ENCODE measurements around the gene PDGFRB.

Gene PDGFRB

DNA sequence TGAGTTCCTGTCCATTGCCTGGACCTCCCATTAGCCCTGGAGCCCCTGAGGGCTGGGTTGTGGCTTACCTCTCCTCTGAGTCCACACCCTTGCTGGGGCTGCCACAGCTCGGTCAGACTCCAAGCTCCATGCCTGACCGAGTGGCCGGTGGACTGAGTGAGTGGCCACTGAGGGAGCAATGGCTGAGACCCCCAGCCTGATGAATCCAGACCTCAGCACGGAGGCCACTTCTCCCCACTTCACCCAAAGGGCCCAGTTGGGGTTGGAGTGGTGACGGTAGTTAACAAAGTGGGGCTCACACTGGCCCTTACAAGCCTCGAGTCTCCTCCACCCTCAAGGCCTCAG, 28.8 kb downstream of the PDGFRB start:
- DNase-seq = no peak

DNA sequence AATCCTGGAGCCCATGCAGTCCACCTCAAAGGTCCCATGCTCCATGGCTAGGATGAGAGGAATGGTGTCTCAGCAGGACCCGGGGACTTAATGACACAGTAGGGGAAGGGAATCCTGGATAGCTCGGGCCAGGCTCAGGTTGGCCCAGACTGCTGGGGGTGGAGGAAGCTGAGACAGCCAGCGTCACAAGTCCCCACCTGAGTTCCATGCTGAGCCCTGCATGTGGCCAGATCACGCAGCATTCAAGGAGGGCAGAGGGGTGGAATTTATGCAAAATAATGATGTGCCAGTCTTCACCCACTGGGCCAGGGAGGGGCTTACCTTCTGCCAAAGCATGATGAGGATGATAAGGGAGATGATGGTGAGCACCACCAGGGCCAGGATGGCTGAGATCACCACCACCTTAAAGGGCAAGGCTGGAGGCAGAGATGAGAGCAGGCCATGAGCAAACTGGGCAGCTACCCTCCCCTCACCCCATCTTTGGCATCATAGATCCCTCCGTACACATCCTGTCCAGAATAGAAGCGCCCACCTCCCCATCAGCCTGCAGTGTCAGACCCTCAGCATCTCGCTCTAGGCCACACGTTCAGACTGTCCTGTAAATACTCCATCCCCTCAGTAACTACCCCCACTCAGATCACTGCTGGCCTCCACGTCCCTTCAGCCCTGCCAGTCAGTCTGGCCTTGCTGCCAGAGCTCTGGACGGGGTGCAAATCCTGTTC, 29.3 kb downstream of the PDGFRB start:
- DNase-seq = no peak

DNA sequence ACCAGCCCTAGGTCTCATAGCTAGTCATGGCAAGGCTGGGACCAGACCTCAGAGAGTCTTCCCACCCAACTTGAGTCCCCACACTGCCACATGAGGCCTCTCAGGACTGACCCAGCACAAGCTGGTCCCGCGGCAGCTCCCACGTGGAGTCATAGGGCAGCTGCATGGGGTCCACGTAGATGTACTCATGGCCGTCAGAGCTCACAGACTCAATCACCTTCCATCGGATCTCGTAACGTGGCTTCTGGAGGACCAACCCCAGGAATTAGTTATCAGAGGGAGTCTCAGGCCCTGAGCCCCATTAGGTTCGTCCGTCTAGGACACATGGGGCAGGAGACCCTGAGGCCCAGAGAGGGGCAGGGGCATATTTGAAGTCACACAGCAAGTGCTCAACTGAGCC, 30.3 kb downstream of the PDGFRB start:
- no peak for DNase-seq

DNA sequence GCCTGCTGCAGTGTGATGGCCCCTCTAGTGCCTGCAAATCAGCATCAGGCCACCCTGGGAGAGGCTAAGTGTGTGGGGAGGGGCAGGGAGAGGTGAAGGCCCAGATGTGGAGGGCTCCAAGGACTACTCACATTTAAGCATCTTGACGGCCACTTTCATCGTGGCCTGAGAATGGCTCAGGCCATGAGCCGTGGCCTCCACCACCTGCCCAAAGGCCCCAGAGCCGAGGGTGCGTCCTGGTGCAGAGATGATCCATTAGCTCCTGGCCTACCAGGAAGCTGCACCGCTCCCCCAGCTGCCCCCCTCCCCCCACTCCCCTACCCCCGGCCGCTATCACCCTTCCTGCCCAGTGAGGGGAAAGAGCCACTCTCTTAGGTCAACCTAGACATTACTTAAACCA, 31.0 kb downstream of the PDGFRB start:
- DNase-seq = no peak

DNA sequence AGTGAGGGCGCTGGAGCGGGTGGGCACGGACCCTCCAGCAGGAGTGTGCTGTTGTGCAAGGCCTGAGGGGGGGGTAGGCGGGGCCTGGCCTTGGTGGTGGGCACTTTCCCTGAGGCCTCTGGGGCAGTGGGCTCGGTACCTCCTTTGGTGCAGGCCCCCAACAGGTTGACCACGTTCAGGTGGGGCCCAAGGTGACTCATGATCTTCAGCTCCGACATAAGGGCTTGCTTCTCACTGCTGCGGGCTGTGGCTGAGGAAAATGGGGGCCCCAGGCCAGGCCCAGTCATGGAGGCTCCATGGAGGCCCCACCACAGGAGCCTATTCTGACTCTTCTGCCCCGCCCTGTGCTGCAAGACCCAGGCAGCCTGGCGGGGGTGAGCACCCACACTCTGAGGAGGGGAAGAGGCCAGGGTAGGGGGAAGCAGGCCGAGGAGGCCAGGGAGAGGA, 31.5 kb downstream of the PDGFRB start:
- DNase-seq = no peak

DNA sequence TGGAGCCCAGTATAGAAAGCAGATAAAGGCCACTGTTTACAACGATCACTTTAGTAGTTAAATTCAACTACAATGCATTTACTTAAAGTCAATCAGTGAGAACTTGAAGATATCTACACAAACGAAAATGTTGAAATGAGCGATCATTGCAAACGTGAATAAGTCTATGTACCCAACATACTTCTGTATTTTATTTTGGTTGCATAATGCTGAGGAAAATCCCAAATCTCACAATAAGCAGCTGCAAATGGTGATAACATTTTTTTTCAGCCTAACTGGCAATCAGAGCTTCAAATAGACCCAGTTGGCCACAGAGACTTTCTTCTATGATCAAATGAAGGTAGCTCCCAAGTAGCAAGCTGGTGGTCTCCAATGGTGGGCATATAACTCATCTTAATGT, 32.1 kb downstream of the PDGFRB start:
- DNase-seq = no peak

DNA sequence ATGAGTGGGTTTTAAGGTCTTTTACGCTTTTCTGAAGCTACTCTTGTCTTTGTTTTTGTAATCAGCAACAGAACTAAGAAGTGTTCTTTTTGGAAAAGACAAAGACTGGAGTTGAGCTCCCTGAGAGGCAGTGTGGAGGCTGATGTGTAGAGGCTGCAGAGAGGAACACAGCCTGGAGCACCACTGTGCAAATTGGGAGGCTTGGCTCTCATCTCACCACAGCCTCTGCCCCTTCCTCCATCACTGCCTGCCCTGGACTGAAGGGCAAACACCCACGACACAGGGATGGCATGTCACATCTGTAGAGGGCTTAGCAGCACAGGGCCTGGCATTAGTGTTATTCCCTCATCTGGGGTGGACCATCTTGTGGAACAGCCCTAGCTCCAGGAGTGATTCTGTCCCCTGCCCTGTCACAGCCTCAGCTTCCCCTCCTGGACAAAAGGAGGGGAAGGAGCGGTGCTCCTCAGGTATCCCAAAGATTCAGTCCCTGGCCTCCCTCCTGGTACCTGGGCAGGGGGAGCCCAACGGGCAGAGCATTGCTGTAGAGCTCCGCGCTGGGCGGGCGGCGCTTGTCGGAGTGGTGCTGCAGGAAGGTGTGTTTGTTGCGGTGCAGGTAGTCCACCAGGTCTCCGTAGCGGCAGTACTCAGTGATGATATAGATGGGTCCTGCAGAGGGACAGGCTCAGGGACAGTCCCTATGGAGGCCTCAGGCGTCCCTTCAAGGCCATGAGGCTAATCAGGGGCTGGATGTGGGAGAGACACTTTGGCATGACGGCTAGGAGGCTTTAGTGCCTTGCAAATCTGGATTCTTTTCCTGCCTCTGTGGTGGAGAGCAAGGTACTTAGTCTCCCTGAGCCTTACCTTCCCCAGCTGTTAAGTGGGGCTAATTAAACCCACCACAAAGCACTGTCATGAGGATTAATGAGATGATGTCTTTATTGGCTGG, 32.8 kb downstream of the PDGFRB start:
- DNase-seq = no peak

DNA sequence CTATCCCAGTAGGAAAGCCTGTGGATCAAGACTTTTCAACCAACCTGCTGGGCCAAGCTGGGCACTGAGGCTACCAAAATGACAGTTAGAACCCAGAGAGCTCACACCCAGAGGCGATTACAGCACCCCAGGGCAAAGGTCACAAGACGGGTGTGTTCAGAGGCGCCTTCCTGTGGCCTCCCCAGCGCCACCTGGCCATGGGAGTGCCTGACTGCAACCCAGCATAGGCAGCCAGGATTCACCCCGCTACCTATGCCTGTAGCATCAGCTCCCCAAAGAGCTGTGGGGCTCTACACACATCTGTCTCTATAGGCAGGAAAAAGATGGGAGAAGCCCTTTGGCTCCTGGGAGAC, 33.5 kb downstream of the PDGFRB start:
- DNase-seq = no peak

DNA sequence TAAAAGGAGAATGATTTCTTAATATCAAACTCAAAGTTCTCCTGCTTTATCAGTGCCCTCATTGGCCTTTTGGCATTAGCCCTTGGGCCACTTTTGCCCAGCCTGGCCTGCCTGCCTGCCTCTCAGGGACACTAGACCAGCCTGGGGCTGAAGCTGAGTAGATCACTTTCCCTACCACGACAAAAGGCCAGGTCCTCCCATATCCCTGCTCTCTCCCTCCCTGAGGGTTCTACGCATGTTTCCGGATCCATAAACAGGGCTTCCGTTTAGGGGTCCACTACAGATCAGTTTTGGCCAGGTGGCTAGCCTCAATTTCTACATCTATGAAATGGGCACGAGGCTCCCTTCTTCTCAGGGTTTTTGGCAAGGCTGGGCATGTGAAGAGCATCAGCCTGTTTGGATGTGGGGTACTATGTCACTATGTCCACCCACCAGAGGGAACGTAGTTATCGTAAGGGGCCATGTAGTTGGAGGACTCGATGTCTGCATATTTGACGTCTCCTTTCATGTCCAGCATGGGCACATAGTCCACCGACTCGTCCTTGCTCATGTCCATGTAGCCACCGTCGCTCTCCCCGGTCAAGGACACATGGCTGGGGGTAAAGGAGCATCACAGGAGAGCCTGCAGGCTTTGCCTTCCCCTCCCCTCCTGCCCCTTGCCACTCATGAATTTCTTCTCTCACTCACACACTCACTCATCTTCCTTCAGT, 34.0 kb downstream of the PDGFRB start:
- no peak for DNase-seq

DNA sequence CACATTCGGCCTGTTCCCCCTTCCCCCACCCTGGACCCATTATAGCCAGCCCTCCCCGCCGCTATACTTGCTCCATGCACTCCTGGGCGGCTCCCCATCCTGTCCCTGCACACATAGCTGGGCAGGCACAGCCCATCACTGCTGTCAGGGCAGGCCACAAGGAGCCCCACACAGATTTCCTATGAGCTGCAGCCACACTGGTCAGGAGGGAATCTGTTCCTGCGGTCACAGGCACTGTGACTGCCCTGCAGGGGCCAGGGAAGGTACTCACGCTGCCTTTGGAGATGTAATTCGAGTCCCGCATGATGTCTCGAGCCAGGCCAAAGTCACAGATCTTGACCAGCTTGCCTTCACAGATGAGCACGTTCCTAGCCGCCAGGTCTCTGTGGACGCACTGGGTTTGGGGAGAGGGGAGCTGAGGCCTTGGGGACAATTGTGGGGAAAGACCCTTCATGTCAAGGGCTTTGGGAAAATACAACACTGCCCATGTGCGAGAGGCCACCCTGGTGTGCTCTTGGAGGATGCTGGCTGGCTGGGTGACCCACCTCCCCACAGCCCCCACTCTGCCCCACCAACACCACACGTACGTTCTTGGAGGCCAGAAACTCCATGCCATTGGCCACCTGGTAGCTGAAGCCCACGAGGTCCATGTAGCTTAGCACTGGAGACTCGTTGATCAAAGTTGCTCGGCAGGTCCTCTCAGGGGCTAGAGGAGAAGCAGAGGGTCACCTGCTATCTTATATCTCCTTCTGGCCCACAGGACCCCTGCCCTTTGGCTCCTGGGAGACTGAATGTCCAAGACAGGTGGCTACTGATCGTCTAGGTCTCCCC, 34.8 kb downstream of the PDGFRB start:
- DNase-seq = no peak

DNA sequence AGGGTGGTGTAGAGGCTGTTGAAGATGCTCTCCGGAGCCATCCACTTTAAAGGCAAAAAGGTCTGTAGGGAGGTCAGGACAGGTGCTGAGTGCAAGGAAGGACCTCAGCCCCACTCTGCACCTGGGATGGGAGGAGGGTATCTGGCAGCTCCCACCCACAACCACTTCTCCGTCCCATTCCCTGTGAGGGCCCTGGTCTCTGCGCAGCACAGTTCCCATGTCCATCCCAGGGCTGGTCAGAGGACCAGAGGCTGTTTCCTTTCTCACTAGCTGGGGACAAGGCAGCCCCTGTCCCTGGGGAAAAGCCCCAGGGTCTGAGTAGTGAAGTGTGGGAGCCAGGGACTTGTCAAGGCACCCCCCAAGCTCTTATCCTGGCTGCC, 35.6 kb downstream of the PDGFRB start:
- DNase-seq = no peak

DNA sequence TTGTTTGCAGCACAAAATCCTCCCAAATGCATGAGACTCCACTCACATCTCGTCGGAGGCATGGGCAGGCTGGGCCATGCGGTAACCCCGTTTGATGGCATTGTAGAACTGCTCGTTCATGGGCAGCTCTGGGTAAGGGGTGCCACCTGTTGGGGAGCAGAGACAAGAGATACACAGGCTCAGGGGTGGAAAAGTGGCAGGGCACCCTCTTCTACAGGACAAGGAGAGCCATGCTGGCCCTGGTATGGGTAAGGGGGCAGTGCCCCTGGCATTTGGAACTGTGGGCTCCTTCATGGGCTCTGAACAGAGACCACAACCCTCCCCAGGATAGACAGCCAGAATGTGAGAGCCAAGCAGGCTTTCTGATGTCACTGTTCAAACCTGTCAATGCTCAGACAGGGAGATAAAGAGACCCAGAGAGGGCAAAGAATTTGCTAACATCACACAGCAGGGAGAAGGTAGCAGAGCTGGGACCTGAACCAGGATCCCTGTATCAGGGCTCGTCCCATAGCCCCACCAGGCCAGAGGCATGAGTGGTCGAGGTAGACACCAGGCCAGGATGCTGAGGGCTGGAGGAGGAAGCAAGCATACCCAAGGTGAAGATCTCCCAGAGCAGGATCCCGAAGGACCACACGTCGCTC, 36.1 kb downstream of the PDGFRB start:
- no peak for DNase-seq

DNA sequence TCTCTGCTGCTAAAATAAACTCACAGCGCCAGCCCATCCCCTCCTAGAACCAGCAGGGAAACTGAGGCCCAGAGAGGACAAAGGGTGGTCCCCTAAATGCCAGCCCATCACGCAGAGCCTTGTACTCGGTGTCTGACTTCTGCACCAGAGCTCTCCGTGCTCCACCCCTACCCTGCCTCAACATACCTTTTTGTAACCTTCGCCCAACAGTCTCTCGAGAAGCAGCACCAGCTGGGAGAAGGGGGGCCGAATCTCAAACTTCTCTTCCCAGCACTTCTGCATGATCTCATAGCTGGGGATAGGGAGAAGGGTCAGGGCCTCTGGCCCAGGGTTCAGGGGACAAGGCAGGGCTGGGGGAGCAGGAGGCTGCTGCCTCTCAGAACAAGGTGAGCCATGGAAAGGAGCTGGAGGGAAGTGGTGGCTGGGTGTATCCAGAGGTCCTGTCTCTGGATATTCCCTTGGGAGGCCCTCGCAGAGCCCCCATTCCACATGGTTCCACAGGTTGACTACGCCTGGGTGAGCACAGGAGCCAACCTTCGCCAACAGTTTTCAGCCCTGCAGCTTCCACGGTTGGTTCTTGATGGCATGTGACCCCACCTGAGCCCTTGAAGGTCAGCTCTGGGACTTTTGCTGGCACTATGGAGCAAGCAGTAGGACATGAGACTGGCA, 37.0 kb downstream of the PDGFRB start:
- DNase-seq = no peak

DNA sequence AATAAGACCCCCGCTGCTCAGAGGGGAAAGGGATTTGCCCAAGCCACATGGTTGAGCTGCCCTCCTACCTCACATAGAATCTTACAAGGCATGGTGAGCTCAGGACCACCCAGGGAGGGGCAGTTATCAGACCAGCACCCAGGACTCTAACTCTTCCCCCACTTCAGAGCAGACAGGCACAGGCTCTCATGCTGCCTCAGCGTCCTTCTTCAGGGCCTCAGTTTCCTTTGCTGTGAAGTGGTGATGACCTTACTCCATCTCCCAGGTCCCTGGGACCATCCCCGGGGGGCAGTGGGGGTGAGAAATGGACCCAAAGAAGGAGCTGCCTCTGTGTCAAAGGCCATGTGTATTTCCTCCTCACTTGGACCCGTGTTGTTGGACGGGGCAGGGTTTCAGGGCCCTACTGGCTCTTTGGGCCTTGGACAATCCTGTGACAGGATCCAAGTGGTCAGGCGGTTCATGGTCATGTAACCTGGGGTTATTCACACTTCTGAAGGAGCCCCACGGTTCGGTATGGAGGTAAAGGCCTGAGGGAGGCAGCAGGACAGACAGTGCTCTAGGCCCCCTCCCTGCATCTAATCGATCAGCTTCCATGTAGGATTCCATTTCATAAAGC, 37.6 kb downstream of the PDGFRB start:
- no peak for DNase-seq

DNA sequence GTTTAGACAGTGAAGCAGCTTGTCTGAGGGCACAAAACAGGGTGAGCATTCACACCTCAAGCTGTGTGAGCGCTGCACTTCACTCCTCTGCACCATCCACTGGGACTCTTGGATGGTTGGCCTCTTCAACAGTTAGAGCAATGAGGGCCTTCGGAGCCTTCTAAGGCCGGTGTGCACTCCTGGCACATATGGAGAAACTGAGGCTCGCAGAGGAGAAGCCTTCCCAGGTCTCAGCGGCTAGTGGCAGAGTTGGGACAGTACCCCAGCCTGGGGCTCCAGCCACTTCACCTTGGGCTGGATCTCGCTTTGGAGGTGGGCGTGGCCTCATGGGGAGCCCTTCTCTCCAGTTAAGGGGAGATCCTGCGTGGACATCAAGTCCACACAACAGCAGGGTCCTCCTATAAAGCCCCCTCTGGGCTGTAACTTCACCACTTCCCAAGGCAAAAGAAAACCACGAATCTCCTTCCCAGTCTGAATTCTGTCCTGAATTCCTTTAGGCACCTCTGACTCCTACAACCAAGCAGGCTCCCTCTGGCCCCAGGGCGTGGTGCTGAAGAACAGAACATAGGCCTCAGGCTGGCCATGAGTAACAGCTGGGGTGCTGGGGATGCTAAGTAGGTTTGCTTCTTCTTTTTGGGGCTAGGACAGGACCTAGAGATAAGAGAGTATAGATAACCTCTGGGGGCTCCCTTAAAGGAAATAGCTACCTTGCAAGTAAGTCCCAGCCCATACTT, 38.8 kb downstream of the PDGFRB start:
- DNase-seq = no peak

DNA sequence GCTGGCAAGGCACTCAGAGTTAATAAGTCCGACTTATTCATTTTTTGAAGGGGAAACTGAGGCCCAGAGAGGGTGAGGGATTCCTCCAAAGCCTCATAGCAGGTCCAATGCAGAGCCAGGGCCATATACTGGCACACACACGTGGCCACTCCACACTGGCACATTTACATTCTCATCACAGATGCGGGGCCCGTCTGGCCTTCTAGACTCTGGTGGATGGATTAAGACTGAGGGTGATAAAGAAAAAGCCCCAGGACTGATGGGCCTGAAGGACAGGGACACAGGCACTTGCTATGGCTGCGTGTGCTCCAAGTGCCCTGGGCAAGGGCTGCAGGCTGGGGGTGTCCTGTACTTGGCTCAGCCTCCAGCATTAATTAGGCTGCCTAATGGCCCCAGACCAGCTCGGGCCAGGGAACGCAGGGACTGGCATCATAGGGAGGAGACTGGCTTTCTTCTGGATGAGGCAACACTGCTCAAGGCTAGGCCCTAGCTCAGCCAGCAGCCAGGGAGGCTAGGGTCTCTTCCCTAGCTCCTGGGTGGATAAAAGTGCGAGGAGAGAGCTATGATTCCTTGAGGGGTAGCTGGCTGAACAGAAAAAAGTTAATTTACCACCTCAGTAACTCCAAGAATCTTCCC, 40.8 kb downstream of the PDGFRB start:
- DNase-seq = no peak

DNA sequence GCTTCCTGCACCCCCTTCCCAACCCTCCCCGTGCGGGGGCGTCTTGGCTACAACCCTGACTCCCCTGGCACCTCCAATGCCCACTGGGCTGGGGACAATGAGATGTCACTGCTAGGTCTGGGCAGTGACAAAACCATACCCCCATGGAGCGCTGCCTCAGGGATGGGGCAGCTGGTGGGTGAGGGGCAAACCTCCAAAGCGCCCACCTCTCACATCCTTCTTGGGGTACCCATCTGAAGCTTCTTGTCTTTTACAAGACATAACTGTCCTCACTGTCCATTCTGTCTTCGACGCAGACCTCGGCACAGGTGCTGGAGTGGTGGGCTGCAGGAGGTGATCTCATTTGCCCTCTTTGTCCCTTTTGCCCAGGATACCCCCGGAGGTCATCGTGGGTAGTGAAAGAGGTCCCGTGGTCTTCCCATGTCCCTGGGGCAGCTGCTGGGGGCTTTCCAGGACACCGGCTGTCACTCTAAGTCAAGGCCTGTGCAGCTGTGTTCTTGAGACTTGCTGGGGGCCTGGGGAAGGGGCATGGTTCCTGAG, 41.5 kb downstream of the PDGFRB start:
- DNase-seq = no peak

DNA sequence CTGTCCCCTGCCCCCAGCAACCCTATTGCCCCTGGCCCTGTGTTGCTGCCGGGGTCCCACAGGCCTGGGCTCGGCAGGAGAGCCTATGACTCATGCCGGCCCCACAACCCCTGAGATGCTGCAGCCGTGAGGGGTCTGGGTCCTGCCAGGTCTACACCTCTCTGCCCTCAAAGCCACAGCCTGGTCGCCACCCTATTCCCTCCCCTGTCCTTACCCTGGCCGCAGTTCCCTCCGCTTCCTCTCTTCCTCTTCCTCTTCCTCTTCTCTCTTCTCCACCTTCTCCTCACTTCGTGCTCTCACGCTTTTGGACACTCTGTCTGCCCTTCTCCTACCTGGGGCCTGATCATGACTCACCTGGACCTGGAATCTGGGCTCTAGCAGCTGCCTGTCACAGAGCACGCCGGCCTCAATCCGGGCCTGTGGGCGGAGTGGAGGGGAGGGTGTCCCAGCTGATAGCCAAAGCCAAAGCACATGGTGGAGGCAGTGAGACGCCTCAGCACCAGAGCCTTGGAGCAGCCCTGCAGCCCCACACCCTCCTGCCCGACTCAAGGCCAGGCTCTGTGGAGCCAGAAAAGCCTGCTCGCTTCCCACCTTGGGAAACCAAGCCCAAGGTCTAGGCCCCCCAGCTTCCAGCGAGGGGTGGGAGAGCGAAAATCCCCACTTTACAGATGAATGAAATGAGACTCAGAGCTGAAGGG, 42.4 kb downstream of the PDGFRB start:
- no peak for DNase-seq
